ENCODE data around the gene PTH1R.

Gene PTH1R

DNA sequence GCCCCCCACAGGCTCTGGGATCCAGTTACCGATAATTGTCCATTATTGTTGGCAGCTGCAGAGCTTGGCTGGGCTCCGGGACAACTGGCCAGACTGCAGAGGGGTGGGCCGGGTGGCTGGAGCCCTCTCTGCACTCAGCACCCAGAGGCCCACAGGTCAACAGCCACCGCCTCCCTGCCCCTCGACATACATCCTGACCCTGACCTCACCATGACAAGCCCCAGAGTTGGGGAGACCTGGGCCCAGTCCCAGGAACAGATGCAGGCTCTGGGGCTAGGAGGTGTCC is 22.4 kb downstream of the PTH1R start:
- Histone ChIP-seq H2AFZ (ENCODE audit: low read depth, low read length) (no peak overlapping the region), H3K4me3 (ENCODE audit: low read depth in 1 of 2, low read length in 2 of 2) (no peak overlapping the region)
- DNase-seq: no peak

DNA sequence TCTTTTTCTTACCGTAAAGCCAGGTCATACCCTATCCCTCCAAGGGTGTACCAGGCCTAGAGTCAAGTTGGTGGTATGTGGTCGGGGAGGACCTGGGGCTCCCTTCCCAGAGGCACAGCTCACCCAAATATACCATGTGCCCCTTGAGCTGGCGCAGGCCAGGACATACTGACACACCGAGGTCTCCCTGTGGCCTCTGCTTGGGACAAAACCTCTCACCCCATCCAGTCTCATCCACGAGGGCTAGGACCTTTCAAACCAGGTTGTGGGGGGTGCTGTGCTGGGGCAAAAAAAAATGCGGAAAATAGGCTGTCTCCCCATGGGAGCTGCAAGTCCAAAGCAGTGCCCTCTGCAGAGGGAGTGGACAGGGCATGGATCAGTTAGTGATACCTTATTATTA is 22.8 kb downstream of the PTH1R start:
- no peaks in the 10 kb centered on the region for H3K27me3 ChIP-seq (ENCODE audit: insufficient read depth, low read length, poor library complexity)
- no peak overlapping the region for H3K9ac ChIP-seq (ENCODE audit: low read depth, low read length)
- H4K20me1 ChIP-seq (ENCODE audit: insufficient read depth, low read length): no peaks in the 10 kb centered on the region; the same call in none of the 2 replicates
- H2AFZ ChIP-seq (ENCODE audit: low read depth, low read length): no peak overlapping the region
- H3K36me3 ChIP-seq (ENCODE audit: insufficient read depth, low read length): no peaks in the 10 kb centered on the region
- no peak for DNase-seq
- H3K4me3 ChIP-seq (ENCODE audit: low read depth in 1 of 2, low read length in 2 of 2): no peak overlapping the region
- H3K4me1 ChIP-seq (ENCODE audit: insufficient read depth, low read length): no peaks in the 10 kb centered on the region
- no peak for ATAC-seq (ENCODE audit: insufficient read depth, low read depth)
- no peaks in the 10 kb centered on the region for H3K79me2 ChIP-seq (ENCODE audit: insufficient read depth, low read length)
- H3K4me2 ChIP-seq (ENCODE audit: insufficient read depth, low read length): no peak overlapping the region
- H3K9me3 ChIP-seq (ENCODE audit: insufficient read depth, low read length, severe bottlenecking): no peaks in the 10 kb centered on the region
- H3K27ac ChIP-seq (ENCODE audit: low read length): no peak overlapping the region
- TF ChIP-seq, protein P1, sequence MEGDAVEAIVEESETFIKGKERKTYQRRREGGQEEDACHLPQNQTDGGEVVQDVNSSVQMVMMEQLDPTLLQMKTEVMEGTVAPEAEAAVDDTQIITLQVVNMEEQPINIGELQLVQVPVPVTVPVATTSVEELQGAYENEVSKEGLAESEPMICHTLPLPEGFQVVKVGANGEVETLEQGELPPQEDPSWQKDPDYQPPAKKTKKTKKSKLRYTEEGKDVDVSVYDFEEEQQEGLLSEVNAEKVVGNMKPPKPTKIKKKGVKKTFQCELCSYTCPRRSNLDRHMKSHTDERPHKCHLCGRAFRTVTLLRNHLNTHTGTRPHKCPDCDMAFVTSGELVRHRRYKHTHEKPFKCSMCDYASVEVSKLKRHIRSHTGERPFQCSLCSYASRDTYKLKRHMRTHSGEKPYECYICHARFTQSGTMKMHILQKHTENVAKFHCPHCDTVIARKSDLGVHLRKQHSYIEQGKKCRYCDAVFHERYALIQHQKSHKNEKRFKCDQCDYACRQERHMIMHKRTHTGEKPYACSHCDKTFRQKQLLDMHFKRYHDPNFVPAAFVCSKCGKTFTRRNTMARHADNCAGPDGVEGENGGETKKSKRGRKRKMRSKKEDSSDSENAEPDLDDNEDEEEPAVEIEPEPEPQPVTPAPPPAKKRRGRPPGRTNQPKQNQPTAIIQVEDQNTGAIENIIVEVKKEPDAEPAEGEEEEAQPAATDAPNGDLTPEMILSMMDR (IDR thresholded peaks at IDR 0.05; ENCODE audit: borderline replicate concordance, extremely low read depth, low read length, poor library complexity, severe bottlenecking): no peak
- TF ChIP-seq EZH2 (IDR thresholded peaks at IDR 0.05; ENCODE audit: borderline replicate concordance, low read depth, low read length, severe bottlenecking): no peak

More for the DNA sequence above, 22.4 kb downstream of the PTH1R start:
- H3K27me3 ChIP-seq (ENCODE audit: insufficient read depth, low read length, poor library complexity): no peaks in the 10 kb centered on the region
- no peaks in the 10 kb centered on the region for H3K36me3 ChIP-seq (ENCODE audit: insufficient read depth, low read length)
- no peaks in the 10 kb centered on the region for H3K9me3 ChIP-seq (ENCODE audit: insufficient read depth, low read length, severe bottlenecking)
- no peaks in the 10 kb centered on the region for H3K4me1 ChIP-seq (ENCODE audit: insufficient read depth, low read length)
- H3K4me2 ChIP-seq (ENCODE audit: insufficient read depth, low read length): no peak overlapping the region
- TF ChIP-seq EZH2 (IDR thresholded peaks at IDR 0.05; ENCODE audit: borderline replicate concordance, low read depth, low read length, severe bottlenecking): no peak
- TF ChIP-seq, protein P1 (IDR thresholded peaks at IDR 0.05; ENCODE audit: borderline replicate concordance, extremely low read depth, low read length, poor library complexity, severe bottlenecking): no peak
- H3K9ac ChIP-seq (ENCODE audit: low read depth, low read length): no peak overlapping the region
- H3K27ac ChIP-seq (ENCODE audit: low read length): no peak overlapping the region
- H4K20me1 ChIP-seq (ENCODE audit: insufficient read depth, low read length): no peaks in the 10 kb centered on the region; the same call in none of the 2 replicates
- no peak for ATAC-seq (ENCODE audit: insufficient read depth, low read depth)
- H3K79me2 ChIP-seq (ENCODE audit: insufficient read depth, low read length): no peaks in the 10 kb centered on the region

DNA sequence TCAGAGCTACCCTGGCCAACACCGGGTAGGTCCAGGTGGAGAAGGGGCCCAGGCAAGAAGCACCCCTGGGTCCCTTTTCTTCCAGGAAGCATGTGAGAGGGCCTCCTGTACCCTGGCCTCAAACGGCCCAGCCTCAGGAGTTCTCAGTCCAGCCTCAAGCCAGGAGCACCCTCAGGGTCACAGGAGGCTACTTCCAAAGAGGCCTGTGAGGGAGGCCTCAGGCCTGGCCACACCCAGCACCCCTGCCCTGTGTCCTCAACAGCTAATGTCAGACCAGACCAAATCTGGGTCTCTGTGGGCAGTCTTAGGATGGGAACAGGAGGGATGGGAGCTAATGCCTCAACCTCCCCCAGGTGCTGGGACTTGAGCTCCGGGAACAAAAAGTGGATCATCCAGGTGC is 23.5 kb downstream of the PTH1R start:
- Histone ChIP-seq H4K20me1 (ENCODE audit: insufficient read depth, low read length) (no peaks in the 10 kb centered on the region; the same call in none of the 2 replicates), H3K79me2 (ENCODE audit: insufficient read depth, low read length) (no peaks in the 10 kb centered on the region), H3K9ac (ENCODE audit: low read depth, low read length) (no peak overlapping the region), H3K27me3 (ENCODE audit: insufficient read depth, low read length, poor library complexity) (no peaks in the 10 kb centered on the region), H2AFZ (ENCODE audit: low read depth, low read length) (no peak overlapping the region), H3K4me2 (ENCODE audit: insufficient read depth, low read length) (no peak overlapping the region), H3K27ac (ENCODE audit: low read length) (no peak overlapping the region), H3K36me3 (ENCODE audit: insufficient read depth, low read length) (no peaks in the 10 kb centered on the region), H3K9me3 (ENCODE audit: insufficient read depth, low read length, severe bottlenecking) (no peaks in the 10 kb centered on the region), H3K4me3 (ENCODE audit: low read depth in 1 of 2, low read length in 2 of 2) (no peak overlapping the region), H3K4me1 (ENCODE audit: insufficient read depth, low read length) (no peaks in the 10 kb centered on the region)
- no peak for ATAC-seq (ENCODE audit: insufficient read depth, low read depth)
- TF ChIP-seq, protein P1 (IDR thresholded peaks at IDR 0.05; ENCODE audit: borderline replicate concordance, extremely low read depth, low read length, poor library complexity, severe bottlenecking): no peak
- TF ChIP-seq EZH2 (IDR thresholded peaks at IDR 0.05; ENCODE audit: borderline replicate concordance, low read depth, low read length, severe bottlenecking): no peak
- DNase-seq: no peak
